ENCODE data around the gene LPAR6.

GRCh38 chr13:48412881-48413351, at the start of gene LPAR6:
- TF ChIP-seq CTCF (IDR thresholded peaks at IDR 0.05; ENCODE audit: low read length) (no peak), EZH2 (IDR thresholded peaks at IDR 0.05; ENCODE audit: borderline replicate concordance, low read length) (no peak)

All from OCI-LY1 (cell line).